ENCODE results near the gene FIG4. TPM values are rescaled to one million over a fixed set of nuclear protein-coding genes. Genes with fewer than 3 reads are reported as not detected.
"Not testable (repeated sequence)": the region's sequence is repeated elsewhere in the genome, so short reads cannot be mapped to it uniquely, and the experiment has no call there.

FIG4 gene
- total RNA-seq, 1 experiment from 2014 or later, result 7.3 TPM

- ChIA-PET CTCF (interaction anchor here (0.6 to 1.6 kb wide), 4 partner anchors 14 to 344 kb away, joined by 3 to 72 read pairs (median 4); partner anchors contain the start of gene FIG4), POLR2A (no interaction called here)
- no peaks in the 10 kb centered on the region for H3K27me3 ChIP-seq (replicated peaks; ENCODE audit: control insufficient read depth, insufficient read depth, low read length)
- TF ChIP-seq CTCF (IDR thresholded peaks at IDR 0.05; ENCODE audit: insufficient read depth in 1 of 2, low read depth in 1 of 2, low read length in 1 of 2, severe bottlenecking in 1 of 2, unreplicated experiment in 1 of 2), result peak; percentile 96 to 97
- H3K9me3 ChIP-seq, result 0 out of 2 replicates have a peak, but pooled peaks cover 2% of the 10 kb centered on the region
- Mint-ChIP-seq H3K36me3 (ENCODE audit: insufficient read depth, unreplicated experiment) (no peaks in the 10 kb centered on the region), H3K4me3 (ENCODE audit: unreplicated experiment) (no peak overlapping the region), H3K27ac (ENCODE audit: unreplicated experiment) (no peak overlapping the region), H3K27me3 (ENCODE audit: insufficient read depth, unreplicated experiment) (no peaks in the 10 kb centered on the region), H3K4me1 (ENCODE audit: low read depth, unreplicated experiment) (no peaks in the 10 kb centered on the region), H3K9me3 (ENCODE audit: unreplicated experiment) (peaks cover 14% of the 10 kb centered on the region)
- no peaks in the 10 kb centered on the region for H3K36me3 ChIP-seq (ENCODE audit: control insufficient read depth, insufficient read depth, low read length)
- peak; percentile 75 to 83 for DNase-seq
- H3K4me3 ChIP-seq (ENCODE audit: low read depth, low read length), result no peak overlapping the region
- intact Hi-C loops (cut with micrococcal nuclease; ENCODE audit: unreplicated experiment), result loop anchor here (1.0 to 5.0 kb wide), 7 partner anchors 87 to 685 kb away; no protein-coding TSS in a partner anchor
- no TSS peak for BruUV-seq (replicated peaks)
- H3K4me1 ChIP-seq, result no peaks in the 10 kb centered on the region
Measured at GRCh38 chr6:109705258-109705657, 14.2 kb downstream of the FIG4 start.

- ChIA-PET CTCF (no interaction called here), POLR2A (no interaction called here)
- no peak for TF ChIP-seq CTCF (IDR thresholded peaks at IDR 0.05; ENCODE audit: insufficient read depth in 1 of 2, low read depth in 1 of 2, low read length in 1 of 2, severe bottlenecking in 1 of 2, unreplicated experiment in 1 of 2)
- no peak for DNase-seq
- Mint-ChIP-seq H3K36me3 (ENCODE audit: insufficient read depth, unreplicated experiment) (no peaks in the 10 kb centered on the region), H3K27me3 (ENCODE audit: insufficient read depth, unreplicated experiment) (no peaks in the 10 kb centered on the region), H3K4me1 (ENCODE audit: low read depth, unreplicated experiment) (no peaks in the 10 kb centered on the region), H3K27ac (ENCODE audit: unreplicated experiment) (no peak overlapping the region), H3K4me3 (ENCODE audit: unreplicated experiment) (no peak overlapping the region), H3K9me3 (ENCODE audit: unreplicated experiment) (peaks cover 14% of the 10 kb centered on the region)
- no TSS peak for BruUV-seq (replicated peaks)
- Histone ChIP-seq H3K9me3 (0 out of 2 replicates have a peak, but pooled peaks cover 2% of the 10 kb centered on the region), H3K27me3 (replicated peaks; ENCODE audit: control insufficient read depth, insufficient read depth, low read length) (no peaks in the 10 kb centered on the region), H3K4me3 (ENCODE audit: low read depth, low read length) (no peak overlapping the region), H3K36me3 (ENCODE audit: control insufficient read depth, insufficient read depth, low read length) (no peaks in the 10 kb centered on the region), H3K4me1 (no peaks in the 10 kb centered on the region)
- intact Hi-C loops (cut with micrococcal nuclease; ENCODE audit: unreplicated experiment), result loop anchor here (5.0 kb wide), 1 partner anchor 86 kb away; no protein-coding TSS in a partner anchor
Measured at GRCh38 chr6:109706513-109706912, 15.4 kb downstream of the FIG4 start.

GRCh38 chr6:109708099-109708498 lies 17.0 kb downstream of the FIG4 start:
- H3K27me3 ChIP-seq (replicated peaks; ENCODE audit: control insufficient read depth, insufficient read depth, low read length); H3K27me3 Mint-ChIP-seq (ENCODE audit: insufficient read depth, unreplicated experiment); H3K36me3 ChIP-seq (ENCODE audit: control insufficient read depth, insufficient read depth, low read length); H3K27ac Mint-ChIP-seq (ENCODE audit: unreplicated experiment); POLR2A ChIA-PET; H3K9me3 ChIP-seq; H3K4me1 Mint-ChIP-seq (ENCODE audit: low read depth, unreplicated experiment); CTCF ChIA-PET; H3K4me1 ChIP-seq; H3K4me3 Mint-ChIP-seq (ENCODE audit: unreplicated experiment); BruUV-seq (replicated peaks); DNase-seq; H3K36me3 Mint-ChIP-seq (ENCODE audit: insufficient read depth, unreplicated experiment); H3K4me3 ChIP-seq (ENCODE audit: low read depth, low read length): not testable (repeated sequence)
- intact Hi-C loops (cut with micrococcal nuclease; ENCODE audit: unreplicated experiment), result loop anchor here (5.0 kb wide), 1 partner anchor 84 kb away; no protein-coding TSS in a partner anchor
- peaks cover 14% of the 10 kb centered on the region for H3K9me3 Mint-ChIP-seq (ENCODE audit: unreplicated experiment)

All from Caco-2 (cell line).